GM21367 (cell line): ENCODE data around the gene ANKRD33.

Experiments
- ATAC-seq: cut with Tn5 transposase; IDR thresholded peaks from one replicate; pipeline ENCODE4 v1.9.1; 2021; ENCODE audit not compliant: unreplicated experiment

Gene ANKRD33

DNA sequence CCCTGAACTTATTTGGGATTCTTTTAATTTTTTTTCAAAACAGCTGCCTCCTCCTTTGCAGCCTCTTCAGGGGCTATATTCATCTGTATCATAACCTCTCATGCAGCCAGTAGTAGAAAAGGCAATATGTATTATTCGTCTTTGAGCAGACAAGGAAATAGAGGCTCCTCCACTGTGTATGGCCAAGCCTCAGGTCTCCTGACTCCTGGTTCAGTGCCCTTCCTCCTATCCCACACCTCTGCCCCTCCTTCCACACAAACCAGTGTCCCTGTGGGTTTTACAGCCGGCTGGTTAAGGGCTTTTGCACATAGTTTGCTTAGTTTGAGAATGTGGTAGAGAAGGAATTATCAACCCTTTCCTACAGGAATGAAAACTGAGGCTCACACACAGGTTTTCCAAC is 10.6 kb downstream of the ANKRD33 start:
- ATAC-seq: no peak

DNA sequence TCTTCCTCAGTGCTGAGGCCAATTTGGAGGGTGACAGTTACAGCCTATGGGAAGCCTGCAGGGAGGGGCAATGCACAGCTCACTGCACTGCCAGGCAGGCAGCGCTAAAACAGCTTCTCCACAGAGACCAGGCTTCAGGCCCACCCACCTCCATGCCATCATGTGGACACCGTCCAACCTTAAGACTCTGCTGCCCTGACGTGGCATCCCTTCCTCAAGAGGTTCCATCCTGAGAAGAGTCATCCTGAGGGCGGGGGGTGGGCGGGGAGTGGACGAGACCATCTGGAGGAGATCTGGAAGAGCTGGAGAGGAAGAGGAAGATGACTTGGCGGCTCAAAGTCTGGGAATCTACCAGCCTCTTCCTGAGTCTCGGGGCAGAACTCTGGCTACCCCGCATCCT is 11.0 kb downstream of the ANKRD33 start:
- ATAC-seq: no peak

GRCh38 chr12:51900323-51900889 is 12.5 kb downstream of the ANKRD33 start:
- no peak for ATAC-seq

DNA sequence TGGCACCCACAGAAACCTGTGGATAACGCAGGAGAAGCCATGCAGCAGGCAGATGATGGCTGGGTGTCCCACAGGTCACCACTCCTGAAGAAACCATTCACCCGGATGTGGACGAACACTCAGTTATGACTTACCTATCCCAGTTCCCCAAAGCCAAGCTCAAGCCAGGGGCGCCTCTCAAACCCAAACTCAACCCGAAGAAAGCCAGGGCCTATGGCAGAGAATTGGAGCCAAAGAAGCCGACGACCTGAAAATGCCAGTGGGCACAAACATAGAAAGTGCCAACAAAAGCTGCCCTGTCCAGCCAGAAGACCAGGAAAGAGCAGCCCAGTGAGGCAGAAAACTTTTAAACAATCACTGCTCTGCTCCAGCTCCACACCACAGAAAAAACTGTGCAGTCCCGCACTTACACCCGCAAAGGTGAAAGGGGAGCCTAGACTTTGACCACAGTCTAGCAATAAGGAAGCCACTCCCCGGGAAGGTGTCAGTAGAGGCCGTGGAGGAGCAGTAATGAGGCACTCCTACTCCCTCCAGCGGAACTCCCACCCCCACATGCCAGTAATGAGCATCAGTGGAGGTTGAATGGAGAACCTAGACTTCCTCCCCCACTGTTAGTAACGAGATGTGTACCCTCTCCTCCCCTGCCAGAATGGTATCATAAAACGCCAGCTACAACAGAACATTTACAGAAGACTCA is 13.4 kb downstream of the ANKRD33 start:
- no peak for ATAC-seq

- ATAC-seq: no peak
Measured at GRCh38 chr12:51901881-51902280, 14.0 kb downstream of the ANKRD33 start.

GRCh38 chr12:51904951-51905470 is 17.1 kb downstream of the ANKRD33 start:
- ATAC-seq: no peak

DNA sequence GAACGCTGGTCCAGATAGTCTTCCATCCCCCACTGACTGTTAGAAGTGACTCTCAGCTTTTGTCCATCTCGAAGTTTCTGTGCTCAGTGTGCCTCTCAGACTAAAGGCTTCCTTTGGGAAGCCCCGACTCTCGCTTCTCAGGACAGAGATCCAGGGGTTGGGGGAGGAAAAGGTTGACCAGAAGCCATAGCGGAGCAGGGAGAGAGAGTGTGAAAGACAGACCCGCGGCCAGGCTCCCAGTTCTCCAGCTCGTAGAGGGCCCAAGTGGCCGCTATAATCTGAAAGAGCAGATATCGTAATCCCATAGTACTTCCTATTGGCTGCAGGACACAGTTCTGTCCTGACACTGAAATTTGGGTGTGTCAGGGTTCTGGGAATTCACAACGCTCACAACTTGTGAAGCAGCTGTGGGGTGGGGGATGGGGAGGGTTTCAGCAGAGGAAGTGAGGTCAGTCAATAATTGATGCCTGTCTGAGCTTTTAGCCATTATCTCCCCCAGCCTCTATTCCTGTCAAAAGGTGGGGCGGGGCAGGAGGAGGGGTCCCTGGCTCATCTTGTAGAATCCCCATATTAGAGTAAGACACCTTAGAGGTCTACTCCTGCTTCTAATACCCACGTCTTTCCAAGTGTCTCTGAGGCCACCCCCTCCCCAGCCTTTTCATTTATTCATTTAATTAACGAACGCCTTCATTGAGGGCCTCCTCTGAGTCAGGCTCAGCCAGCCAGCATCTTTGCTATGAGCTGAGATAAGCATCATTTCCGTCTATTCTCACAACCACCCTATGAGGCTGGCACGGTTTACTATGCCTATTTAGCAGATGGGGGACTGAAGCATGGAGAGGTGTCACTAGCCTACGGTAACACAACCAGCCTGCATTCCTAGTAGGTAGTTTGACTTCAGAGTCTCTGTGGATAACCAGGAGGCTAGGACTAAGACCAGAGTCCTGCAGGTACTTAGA is 17.8 kb downstream of the ANKRD33 start:
- ATAC-seq: no peak

DNA sequence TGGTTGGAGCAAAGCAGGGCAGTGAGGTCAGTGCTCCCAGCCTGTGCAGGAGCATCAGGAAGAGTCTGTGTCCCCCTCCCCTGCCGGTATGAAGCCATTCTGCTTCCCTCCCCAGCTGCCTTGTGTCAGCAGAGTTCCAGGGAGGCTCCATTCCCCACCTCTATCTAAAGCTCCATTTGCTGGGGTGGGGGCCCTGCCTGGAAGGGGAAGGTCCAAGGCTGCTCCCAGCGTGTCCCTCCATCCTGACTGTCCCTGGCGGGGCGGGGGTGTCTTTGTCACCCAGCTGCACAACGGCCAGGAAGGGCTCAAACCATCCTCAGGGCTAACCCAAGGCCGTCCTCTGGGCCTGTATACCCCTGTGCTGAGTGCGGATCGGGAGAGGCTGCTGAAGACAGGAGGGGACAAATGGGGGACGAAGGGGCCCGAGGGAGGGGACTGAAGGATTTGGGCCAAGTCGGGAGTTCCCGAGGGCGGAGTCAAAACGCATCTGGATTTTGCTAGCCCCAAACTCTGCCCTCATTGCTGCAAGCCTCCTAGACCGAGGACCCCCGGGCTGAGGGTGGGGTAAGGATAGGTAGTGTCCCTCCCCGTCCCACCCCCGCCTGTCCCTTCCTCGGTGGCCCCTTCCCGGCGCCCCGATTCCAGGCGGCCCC is 18.7 kb downstream of the ANKRD33 start:
- no peak for ATAC-seq

DNA sequence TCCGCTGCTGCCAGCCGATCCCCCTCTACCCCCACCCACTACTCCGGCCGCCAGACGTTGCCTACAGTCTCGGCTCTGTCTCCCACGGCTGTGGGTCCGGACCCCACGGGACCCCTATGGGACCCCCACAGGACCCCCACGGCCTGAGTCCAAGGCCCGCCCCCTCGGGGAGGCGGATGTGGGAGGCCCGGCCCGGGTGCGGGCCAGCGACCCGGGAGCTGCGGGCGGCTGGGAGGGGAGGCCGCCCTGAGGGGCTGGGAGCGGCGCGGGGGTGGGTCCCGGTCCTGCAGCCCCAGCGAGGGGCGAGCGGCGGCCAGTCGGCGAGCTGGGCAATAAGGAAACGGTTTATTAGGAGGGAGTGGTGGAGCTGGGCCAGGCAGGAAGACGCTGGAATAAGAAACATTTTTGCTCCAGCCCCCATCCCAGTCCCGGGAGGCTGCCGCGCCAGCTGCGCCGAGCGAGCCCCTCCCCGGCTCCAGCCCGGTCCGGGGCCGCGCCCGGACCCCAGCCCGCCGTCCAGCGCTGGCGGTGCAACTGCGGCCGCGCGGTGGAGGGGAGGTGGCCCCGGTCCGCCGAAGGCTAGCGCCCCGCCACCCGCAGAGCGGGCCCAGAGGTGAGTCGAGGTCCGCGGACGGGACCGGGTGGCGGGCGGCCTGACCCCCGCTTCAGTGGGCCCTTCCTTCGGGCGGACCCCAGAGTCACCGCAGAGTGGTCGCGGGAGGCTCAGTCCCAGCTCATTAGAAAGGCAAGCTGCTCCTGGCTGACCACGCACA is 19.4 kb downstream of the ANKRD33 start, which contains the start of gene ACVRL1:
Gene ACVRL1 (plus strand): TSS at position 422 of the 773 bp plus-strand sequence. CDS start 4,971 bp downstream, outside the sequence.
- ATAC-seq: no peak

GRCh38 chr12:51907856-51908425 is 20.0 kb downstream of the ANKRD33 start:
- ATAC-seq: no peak

DNA sequence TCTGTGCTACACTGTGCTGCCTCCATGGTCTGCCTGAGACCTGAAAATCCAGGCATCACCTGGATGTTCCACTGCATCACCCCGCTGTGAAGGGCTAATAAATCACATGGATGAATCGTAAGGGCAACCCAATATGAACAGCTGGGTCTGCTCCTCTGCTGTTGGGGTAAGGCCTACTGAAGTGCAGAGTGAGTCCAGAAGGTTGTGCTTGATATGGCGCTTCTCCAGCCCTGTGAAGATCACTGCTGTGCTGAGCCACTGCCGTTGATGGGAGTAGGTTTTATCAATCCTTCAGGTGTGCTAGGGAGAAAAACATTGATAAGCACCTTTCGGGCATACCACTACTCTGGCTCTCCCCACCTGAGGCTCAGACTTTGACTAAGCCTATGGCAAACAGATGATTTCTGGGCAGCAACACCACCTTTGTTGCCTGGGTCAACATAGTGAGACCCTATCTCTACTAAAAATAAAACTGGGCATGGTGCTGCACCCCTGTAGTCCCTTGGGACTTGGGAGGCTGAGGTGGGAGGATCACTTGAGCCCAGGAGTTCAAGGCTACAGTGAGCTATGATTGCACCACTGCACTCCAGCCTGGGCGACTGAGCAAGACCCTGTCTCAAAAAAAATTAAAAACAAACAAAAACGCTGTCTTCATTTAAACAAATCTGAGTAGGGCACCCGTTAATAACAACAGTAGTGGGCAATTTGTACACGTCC is 21.1 kb downstream of the ANKRD33 start:
- no peak for ATAC-seq

GRCh38 chr12:51910168-51910567 is 22.3 kb downstream of the ANKRD33 start:
- no peak for ATAC-seq

- ATAC-seq: no peak
Measured at GRCh38 chr12:51910691-51911090, 22.8 kb downstream of the ANKRD33 start.

DNA sequence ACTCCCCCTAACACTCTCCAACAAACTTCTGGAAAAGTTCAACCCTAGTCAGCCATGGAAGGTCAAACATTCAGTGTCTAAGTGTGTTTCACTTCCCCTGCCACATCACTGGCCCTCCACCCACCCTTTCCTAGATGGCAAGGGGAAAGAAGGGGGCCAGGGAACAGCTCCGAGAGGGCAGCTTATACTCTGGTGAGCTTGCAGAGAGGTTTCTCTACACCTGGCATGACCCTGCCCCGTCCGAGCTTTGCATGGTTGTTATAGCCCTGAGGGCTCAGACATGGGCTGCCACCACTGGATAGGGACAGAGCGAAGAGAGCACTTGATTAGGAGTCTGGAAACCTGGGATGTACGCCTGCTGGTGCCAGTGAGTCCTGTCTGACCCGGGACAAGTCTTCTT is 23.4 kb downstream of the ANKRD33 start:
- no peak for ATAC-seq

DNA sequence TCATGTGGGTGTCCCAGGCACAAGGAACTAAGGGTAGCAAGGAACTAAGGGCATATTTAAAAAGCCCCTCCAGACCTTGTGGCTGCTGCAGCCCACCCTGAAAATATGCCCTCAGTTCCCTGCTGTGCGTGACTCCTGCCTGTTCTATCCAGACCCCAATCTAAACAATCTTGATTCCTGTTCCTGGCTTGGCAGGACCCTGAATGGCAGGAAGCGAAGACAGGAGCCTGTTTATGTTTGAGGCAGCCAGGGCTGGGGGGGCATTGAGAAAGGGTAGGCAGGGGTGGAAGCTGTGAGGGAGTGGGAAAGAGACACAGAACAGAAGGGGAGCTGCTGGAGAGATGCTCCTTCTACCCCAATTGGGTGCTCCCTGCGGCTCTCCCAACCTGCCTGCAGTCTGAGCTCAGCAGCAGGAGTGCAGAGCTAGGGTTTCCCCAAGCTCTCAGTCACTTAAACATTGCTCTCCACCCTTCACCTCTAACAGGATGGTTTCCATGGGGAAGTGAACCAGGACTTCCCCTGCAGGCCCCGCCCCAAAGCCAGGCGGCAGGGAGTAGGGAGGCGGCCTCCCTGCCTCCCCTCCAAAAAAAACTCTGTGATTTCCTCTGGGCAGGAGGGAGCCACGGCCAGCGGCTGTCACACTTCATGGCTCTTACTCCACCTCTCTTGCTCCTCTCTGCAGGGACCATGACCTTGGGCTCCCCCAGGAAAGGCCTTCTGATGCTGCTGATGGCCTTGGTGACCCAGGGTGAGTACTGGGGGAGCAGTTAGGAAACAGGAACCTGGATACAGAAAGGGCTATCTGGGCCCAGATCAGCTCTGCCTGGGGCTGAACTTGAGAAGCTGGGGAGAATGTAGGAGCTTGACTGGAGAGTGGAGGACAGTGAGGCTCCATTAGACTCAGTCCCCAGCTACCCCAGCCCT is 24.1 kb downstream of the ANKRD33 start:
- ATAC-seq: no peak

DNA sequence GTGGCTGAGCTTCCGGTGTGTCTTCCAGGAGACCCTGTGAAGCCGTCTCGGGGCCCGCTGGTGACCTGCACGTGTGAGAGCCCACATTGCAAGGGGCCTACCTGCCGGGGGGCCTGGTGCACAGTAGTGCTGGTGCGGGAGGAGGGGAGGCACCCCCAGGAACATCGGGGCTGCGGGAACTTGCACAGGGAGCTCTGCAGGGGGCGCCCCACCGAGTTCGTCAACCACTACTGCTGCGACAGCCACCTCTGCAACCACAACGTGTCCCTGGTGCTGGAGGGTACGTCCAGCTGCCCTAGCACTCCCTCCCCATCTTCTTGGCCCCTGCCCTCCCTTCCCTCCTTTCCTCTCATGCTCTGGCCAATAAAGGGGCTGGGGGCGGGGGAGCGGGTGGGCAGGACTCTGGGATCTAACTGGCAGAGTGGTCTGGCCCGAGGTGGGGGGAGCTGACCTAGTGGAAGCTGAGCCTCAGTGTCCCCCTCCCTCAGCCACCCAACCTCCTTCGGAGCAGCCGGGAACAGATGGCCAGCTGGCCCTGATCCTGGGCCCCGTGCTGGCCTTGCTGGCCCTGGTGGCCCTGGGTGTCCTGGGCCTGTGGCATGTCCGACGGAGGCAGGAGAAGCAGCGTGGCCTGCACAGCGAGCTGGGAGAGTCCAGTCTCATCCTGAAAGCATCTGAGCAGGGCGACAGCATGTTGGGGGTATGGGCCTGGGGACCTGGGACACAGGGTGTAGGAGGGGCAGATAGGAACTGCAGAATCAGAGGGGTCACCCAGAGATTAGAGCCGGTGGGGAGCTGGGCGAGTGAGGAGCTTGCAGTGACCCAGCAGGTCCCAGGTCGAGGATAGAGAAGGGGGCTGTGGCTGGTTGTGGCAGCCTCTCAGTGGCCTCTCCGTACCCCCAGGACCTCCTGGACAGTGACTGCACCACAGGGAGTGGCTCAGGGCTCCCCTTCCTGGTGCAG is 25.4 kb downstream of the ANKRD33 start:
- no peak for ATAC-seq
